ENCODE data around the gene TFDP2.
"Not testable (repeated sequence)": the region's sequence is repeated elsewhere in the genome, so short reads cannot be mapped to it uniquely, and the experiment has no call there.

TFDP2 gene

DNA sequence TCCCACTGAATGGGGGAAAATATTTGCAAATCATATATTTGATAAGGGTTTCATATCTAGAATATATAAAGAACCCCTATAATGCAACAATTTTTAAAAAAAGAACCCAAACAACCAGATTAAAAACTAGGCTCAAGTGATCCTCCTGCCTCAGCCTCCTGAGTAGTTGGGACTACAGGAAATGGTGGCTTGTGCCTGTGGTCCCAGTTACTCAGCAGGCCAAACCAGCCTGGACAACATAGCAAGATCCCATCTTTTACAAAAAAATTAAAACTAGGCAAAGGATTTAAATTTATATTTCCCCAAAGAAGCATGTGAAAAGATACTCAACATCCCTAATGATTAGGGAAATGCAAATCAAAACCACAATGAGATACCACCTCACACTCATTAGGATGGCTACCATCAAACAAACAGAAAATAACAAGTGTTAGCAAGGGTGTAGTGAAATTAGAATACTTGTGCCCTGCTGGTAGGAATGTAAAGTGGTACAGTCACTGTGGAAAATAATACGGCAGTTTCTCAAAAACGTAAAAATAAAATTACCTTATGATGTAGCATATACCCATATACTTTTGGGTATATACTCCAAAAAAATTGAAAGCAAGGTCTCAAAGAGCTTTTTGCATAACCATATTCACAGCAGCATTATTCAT is 19.7 kb downstream of the TFDP2 start:
- DNase-seq (ENCODE audit: insufficient read length, low spot score) (no peak), FAIRE-seq (no peak)

DNA sequence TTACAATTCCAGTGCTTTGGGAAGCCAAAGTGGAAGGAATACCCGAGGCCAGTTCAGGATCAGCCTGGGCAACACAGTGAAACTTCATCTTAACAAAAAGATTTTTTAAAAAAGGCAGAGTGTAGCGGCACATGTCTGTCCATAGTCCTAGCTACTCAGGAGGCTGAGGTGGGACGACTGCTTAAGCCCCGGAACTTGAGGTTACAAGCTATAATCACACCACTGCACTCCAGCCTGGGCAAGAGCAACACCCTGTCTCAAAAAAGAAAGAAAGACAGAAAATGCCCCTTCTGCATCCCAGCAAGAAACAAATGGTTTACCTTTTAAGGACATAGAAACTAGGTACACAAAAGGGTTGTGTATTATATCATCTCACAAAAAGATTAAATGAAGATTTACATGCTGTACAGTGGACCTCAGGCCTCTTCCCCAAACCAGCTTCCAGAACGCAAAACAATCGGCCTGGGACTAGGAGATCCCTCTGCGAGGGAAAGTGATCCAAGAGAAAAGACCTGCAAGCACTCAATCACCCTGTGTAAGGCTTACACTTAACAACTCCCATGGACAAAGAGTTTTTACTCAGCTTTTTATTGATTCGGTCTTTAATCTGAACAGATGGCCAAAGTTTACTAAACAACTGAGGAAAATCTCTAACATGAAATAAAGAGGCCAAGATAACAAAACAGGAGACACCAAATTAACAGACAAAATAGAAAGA is 21.2 kb downstream of the TFDP2 start:
- FAIRE-seq, result no peak
- DNase-seq (ENCODE audit: insufficient read length, low spot score), result no peak

DNA sequence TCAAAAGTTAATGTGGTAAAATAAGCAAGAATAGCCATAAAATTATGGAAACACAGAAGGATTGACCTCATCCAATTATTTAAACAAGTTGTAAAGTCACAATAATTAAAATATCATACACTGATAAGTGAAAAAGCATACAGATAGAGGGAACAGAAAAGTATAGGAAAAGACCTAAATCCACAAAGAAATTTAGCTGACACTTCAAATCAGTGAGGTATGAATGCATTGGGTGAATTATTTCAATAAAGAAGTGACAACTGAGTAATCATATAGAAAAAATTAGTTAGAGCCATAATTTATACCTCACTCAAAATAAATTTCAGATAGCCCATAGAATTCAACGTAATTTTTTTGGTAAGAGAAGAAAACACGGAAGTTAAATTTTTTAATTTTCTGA is 25.1 kb downstream of the TFDP2 start:
- FAIRE-seq (no peak), DNase-seq (ENCODE audit: insufficient read length, low spot score) (no peak)

DNA sequence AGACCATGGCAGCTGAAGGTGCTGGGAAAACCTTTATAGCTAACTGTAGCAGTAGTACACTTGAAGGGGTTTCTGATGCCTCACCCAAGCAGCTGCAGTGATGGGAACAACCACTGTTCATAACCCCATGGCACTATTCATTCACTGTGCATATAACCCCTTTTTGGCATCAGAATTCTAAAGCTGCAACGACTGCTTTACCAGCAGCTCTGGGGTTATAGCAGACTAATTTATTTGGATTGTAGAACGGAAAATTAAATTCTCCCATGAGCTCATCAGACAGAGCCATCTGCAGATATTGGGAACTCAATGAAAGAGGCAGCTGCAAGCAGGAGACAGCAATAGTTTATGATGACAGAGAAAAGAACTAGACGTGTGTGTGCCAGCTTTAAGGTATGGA is 28.6 kb downstream of the TFDP2 start:
- DNase-seq (ENCODE audit: insufficient read length, low spot score), result no peak
- no peak for FAIRE-seq

DNA sequence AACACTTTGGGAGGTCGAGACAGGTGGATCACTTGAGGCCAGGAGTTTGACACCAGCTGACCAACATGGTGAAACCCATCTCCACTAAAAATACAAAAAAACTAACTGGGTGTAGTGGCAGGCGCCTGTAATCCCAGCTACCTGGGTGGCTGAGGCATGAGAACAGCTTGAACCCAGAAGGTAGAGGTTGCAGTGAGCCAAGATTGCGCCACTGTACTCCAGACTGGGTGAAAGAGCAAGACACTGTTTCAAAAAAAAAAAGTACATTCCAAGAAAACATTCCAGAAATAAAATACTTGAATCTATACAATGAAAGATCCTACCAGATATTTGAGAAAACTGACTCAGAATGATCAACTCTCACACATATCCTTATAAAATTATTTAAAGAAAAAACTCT is 30.4 kb downstream of the TFDP2 start:
- no peak for DNase-seq (ENCODE audit: insufficient read length, low spot score)
- no peak for FAIRE-seq

DNA sequence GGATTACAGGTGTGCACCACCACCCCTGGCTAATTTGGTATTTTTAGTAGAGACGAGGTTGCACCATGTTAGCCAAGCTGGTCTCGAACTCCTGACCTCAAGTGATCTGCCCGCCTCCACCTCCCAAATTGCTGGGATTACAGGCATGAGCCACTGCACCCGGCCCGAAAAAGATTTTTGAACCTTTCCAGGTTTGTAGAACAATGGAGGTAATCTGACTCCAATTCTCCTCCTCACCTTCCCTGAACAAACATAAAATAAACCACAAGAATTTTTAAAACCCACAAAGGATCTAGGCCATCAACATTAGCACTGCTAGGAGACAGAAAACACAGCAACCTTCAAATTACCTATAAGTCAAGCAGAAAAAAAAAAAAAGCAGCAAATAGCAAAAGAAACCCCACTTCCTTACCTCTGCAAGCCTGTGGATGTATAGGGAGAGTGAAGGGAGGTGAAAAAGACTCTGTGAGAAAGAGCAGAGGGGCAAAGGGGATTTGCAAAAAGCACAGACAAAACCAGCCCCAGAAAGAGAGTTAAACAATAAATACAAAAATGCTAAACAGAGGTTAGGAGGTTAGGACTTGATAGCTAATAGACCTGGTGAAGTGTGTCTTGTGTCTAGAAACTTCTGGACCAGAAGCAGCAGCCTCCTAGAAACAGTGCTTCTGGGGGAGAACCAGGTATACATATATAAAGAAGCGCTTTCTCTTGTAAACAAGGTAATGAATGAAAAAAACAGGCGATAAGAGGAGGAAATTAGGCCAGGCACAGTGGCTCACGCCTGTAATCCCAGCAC is 32.1 kb downstream of the TFDP2 start:
- no peak for FAIRE-seq
- DNase-seq (ENCODE audit: insufficient read length, low spot score), result no peak

DNA sequence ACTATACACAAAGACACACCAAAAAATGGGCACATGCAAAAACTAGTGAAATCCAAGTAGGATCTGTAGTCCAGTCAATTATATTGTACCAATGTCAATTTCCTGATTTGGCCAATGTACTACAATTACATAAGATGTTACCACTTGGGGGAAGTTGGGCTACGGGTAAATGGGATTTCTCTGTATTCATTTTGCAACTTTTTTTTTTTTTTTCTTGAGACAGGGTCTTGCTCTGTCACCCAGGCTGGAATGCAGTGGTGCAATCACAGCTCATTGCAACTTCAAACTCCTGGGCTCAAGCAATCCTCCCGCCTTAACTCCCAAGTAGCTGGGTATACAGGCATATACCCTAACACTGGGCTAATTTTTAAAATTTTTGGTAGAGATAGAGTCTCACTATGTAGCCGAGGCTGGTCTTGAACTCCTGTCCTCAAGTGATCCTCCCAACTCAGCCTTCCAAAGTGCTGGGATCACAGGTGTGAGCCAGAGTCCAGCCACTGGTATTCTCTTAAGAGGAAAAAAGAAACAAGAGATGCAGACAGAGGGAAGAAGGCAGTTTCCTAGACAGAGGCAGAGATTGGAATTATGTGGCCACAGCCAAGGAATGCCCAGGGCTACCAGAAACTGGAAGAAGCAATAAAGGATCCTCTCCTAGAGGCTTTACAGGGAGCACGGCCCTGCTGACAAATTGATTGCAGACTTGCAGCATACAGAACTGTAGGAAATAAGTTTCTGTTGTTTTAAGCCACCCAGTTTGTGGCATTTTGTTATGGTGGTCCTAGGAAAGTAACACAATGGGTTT is 33.3 kb downstream of the TFDP2 start:
- no peak for DNase-seq (ENCODE audit: insufficient read length, low spot score)
- no peak for FAIRE-seq

DNA sequence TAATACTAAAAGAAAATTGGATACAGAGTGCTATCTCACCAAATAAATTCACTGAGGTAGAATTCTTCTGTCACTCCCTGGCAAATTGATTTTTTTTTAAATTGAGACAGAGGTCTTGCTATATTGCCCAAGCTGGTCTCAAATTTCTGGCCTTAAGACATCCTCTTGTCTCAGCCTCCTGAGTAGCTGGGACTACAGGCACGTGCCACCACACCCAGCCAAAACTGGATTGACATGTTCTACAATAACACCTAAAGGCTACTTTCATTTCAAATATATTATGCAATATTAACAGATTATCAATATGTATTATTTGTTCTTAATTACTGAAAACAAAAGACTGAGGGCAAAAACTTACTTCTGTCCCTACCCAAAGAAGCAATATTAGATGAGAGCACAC is 36.7 kb downstream of the TFDP2 start:
- no peak for DNase-seq (ENCODE audit: insufficient read length, low spot score)
- no peak for FAIRE-seq

DNA sequence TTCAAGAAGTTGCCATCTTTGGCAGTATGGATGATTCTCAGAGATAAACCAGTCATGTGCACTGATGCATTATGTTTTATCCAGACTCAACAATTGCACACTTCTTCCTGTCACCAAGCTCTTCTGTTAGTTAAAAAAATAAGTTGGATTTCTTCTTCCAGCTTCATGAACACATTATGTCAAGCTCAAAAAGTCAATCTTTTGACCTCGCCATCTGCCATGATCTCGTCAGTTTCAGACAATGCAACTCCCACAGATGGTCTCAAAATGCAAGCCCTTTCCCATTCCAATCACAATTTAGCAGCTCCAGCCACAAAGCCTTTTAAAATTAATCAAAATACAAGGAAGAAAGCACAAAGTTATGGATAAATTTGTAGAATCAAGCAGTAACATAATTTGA is 42.8 kb downstream of the TFDP2 start:
- DNase-seq (ENCODE audit: insufficient read length, low spot score), result no peak
- no peak for FAIRE-seq

DNA sequence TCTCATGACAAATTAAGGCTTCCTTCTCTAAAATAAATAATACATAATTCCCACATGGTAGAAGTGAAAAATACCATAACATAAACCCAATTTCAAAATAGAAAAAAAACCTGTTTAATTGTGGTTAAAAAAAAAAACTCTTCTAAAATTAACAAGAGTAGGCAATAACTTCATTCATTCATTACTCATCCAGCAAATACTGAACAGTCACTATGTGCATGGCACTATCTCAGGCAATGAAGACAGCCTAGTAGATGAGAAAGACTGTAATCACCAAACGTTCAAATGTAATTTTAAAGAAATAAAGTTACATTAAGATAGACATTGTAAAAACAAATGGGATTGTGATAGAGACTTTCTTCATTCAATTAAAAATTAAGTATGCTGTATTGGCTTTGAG is 43.4 kb downstream of the TFDP2 start:
- DNase-seq (ENCODE audit: insufficient read length, low spot score), result no peak
- FAIRE-seq, result no peak

DNA sequence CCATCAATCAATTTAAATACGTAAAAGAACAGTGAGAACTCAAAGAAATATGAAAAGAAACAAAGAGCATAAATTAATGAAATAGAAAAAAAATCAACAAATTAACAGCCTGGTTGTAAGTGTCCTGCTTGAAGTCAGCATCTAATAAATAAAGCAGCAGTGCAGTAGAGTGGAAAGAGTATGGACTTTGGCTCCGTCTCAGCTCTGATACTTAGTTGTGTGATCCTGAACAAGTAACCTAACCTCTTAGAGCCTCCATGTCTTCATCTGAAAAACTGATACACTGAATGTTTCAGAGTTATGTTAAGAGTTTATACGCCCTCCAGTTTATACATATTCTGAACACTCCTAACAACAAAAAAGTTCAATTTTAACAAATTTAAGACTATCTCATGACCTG is 44.6 kb downstream of the TFDP2 start:
- FAIRE-seq (no peak), DNase-seq (ENCODE audit: insufficient read length, low spot score) (no peak)

DNA sequence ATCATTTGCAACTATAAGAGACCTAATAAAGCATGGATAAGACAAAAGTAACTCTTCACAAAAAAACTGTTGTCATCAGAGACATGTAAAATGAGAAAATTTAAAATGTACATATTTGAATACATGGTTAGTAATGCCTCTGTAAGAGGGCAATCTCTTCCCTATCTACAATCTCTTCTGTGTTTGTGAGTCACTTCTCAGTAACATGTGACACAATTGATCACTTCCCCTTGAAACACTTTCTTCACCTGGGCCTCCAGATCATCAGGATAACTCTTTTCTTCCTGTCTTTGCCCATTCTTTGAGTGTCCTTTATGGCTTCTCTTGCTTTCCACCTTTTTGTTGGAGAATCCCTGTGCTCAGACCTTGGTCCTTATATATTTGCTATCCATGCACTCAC is 50.4 kb downstream of the TFDP2 start:
- no peak for DNase-seq (ENCODE audit: insufficient read length, low spot score)
- no peak for FAIRE-seq

DNA sequence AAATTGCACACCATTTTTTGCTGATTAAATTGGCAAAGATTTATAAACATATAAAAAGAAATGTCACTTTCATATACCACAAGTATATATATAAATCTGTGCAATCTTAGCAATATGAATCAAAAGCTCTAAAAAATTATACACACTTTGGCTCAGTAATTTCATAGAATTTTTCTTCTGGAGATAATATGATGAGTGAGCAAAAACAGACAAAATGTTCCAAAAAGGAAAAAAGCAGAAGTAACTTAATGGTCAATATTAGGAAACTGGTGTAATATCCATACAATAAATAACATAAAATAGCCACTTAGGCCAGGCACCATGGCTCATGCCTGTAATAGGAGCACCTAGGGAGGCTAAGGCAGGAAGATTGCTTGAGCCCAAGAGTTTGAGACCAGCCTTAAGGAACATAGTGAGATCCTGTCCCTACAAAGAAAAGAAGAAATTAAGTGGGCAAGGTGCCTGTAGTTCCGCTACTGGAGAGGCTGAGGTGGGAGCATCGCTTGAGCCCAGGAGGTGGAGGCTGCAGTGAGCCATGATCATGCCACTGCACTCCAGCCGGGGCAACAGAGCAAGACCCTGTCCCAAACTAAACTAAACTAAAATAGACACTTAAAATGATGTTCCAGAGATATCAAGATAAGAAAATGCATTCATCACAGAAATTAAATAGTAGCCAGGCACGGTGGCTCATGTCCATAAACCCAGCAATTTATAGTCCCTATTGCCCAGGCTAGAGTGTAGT is 52.1 kb downstream of the TFDP2 start:
- FAIRE-seq (no peak), DNase-seq (ENCODE audit: insufficient read length, low spot score) (no peak)

DNA sequence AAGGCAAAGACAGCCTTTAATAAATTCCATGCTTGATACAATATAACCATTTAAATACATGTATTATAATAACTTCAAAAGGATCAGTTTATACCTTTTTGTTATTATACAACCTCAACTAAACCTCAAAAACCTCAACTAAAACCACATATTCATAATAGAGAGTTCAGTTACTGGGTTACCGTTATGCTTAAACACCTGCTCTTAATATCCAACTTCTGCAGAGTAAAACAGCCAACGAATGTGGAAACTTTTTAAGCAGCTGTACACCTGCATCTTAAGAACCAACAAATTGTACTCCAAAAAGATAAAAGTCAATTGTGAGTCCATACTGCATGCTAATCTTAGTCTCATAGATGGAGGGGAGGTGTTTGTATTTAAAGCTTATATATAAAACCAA is 53.5 kb downstream of the TFDP2 start:
- no peak for DNase-seq (ENCODE audit: insufficient read length, low spot score)
- no peak for FAIRE-seq

DNA sequence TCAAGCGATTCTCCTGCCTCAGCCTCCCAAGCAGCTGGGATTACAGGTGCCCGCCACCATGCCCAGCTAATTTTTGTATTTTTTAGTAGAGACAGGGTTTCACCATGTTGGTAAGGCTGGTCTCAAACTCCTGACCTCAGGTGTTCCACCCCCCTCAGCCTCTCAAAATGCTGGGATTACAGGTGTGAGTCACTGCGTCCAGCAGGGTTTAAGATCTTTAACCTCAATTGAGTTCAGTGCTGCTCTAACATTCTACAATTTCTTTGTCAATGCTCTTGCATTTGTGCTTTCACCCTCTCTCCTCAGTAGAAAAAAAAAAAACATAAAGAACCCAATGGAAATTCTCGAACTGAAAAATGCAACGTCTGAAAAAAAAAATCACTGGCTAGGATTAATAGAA is 60.4 kb downstream of the TFDP2 start:
- FAIRE-seq, result not testable (repeated sequence)

DNA sequence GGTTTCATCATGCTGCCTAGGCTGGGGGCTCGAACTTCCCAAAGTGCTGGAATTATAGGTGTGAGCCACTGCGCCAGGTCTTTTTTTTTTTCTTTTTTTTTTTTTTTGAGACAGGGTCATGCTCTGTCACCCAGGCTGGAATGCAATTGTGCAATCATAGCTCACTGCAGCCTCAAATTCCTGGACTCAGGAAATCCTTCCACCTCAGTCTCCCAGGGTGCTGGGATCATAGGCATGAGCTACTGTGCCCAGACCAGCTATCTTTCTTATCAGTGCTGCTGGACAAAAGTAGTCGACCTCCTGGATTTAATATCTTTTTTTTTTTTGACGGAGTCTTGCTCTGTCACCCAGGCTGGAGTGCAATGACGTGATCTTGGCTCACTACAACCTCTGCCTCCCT is 60.8 kb downstream of the TFDP2 start:
- FAIRE-seq, result no peak
- DNase-seq (ENCODE audit: insufficient read length, low spot score), result no peak

More for the DNA sequence above, 60.4 kb downstream of the TFDP2 start:
- not testable (repeated sequence) for DNase-seq (ENCODE audit: insufficient read length, low spot score)

DNA sequence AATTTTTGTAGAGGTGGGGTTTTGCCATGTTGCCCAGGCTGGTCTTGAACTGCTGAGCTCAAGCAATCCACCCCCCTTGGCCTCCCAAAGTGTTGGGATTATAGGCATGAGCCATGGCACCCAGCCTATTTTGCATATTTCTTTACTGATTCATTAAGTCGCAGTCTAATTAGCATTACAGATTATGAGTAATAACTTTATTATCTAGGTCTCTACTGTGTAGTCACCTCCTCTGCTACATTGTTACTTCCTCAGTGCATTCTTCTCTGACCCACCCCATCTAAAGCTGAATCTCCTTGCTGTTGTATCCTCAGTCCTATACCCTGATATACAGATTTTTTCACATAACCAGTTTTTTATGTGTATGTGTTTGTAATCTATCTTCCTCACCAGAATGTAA is 61.7 kb downstream of the TFDP2 start:
- FAIRE-seq (no peak), DNase-seq (ENCODE audit: insufficient read length, low spot score) (no peak)

DNA sequence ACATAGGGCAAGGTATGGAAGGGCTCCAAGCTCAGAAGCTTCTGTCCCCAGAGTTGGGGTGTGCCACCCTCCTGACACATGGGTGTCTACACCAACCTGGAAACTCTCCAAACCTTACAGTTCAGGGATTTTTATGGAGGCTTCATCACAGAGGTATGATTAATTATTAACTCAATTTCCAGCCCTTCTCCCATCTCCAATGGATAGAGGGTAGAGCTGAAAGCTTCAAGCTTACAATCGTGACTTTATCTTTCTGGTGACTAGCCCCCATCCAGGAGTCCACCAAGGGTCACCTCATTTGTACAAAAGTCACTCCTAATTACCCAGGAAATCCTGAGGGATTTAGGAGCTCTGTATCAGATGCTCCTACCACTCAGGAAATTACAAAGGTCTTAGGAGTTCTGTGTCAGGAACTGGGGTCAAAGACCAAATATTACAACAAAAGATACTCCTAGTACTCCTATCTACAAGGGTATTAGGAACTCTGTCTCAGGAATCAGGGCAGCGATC is 62.7 kb downstream of the TFDP2 start:
- DNase-seq (ENCODE audit: insufficient read length, low spot score), result no peak
- no peak for FAIRE-seq

DNA sequence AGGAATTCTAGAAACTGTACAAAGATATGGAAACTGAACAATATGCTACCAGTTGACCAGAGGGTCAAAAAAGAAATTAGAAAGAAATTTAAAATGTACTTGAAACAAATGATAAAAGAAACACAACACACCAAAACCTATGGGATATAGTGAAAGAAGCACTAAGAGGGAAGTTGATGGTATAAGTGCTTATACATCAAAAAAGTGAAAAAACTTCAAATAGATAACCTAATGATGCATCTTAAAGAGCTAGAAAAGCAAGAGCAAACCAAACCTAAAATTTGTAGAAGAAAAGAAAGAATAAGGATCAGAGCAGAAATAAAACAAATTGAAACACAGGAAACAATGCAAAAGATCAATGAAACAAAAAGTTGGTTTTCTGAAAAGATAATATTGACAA is 68.2 kb downstream of the TFDP2 start:
- no peak for DNase-seq (ENCODE audit: insufficient read length, low spot score)
- no peak for FAIRE-seq

DNA sequence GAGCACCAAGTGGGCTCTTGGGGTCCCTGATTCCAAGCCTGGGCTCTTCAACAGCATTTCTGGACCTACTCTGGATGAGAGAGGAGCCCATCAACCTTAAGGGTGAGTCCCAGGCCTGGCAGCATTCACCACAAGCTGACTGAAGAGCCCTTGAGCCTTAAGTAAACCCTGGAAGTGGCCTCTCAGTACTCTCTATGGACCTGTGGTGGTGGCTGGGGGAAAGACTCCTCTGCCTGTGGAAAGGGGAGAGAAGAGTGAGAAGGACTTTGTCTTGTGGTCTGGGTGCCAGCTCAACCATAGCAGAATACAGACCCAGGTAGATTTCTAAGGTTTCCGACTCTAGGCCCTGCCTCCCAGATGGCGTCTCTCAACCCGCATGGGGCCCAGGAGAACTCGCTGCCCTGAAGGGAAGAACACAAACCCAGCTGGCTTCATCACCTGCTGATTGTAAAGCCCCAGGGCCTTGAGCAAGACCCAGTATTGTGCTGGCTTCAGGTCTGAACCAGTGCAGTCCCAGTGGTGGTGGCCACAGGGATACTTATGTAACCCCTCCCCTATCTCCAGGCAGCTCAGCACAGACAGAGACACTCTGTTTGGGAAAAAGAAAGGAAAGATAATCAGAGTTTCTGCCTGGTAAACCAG is 71.4 kb downstream of the TFDP2 start:
- FAIRE-seq (no peak), DNase-seq (ENCODE audit: insufficient read length, low spot score) (no peak)
